Measurements from ENCODE around the gene PTPRJ.

The PTPRJ gene

DNA sequence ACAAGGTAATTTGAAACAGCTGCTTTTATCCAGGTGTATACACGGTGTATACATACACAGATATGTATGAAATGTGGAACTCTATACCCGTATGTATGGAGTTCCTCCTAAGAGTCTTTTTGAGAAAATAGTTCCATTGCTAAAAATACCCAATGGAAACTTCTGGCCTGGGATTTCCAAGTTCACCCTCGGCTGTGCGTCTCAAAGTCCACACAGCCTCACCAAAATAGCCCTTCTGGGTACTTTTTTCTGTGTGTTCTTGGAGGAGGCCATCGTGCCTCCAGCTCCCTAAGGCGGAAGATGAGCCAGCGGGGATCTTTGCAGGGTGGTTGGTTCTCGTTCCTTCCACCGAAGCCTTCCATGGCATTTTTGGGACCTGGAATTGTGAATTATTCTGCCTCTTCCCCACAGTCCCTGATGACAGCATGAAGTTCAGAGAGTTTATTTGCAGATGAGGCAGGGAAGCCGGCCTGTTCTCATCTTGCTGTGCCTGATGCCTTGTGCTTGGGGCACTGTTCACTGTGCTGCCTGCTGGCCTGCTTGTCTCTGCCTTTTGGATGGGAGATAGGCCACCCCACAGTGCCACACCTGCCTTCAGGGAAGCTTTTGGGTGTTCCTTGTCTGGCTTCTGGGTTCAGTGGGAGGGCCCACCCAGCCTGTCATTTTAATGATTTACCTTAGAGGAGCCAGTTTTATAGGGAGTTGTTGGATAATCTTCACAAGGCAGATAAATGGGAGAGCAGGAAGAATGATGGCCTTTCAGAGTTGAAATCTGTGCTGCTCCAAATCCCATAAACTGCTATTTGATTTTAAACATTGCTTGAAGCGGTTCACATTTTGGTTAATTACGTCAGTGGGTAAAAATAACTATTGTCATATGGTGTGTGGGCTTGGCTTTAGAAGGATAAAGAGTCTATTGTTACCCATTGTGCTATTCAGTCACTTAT is 123.5 kb downstream of the PTPRJ start:
- TF ChIP-seq, protein P1, sequence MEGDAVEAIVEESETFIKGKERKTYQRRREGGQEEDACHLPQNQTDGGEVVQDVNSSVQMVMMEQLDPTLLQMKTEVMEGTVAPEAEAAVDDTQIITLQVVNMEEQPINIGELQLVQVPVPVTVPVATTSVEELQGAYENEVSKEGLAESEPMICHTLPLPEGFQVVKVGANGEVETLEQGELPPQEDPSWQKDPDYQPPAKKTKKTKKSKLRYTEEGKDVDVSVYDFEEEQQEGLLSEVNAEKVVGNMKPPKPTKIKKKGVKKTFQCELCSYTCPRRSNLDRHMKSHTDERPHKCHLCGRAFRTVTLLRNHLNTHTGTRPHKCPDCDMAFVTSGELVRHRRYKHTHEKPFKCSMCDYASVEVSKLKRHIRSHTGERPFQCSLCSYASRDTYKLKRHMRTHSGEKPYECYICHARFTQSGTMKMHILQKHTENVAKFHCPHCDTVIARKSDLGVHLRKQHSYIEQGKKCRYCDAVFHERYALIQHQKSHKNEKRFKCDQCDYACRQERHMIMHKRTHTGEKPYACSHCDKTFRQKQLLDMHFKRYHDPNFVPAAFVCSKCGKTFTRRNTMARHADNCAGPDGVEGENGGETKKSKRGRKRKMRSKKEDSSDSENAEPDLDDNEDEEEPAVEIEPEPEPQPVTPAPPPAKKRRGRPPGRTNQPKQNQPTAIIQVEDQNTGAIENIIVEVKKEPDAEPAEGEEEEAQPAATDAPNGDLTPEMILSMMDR (conservative IDR thresholded peaks at IDR 0.05; ENCODE audit: low read length) = no peak
- TF ChIP-seq EZH2phosphoT487 (IDR thresholded peaks at IDR 0.05; ENCODE audit: borderline replicate concordance) = no peak
- Histone ChIP-seq H3K9ac (ENCODE audit: low read depth, low read length, poor library complexity, severe bottlenecking) (no peak overlapping the region), H4K20me1 (ENCODE audit: insufficient read depth, low read length, poor library complexity, severe bottlenecking) (no peaks in the 10 kb centered on the region), H3K27me3 (ENCODE audit: insufficient read depth, low read length, poor library complexity, severe bottlenecking) (no peaks in the 10 kb centered on the region), H3K9me3 (ENCODE audit: insufficient read depth, low read depth, low read length) (no peaks in the 10 kb centered on the region), H3F3A (ENCODE audit: low read depth) (no peaks in the 10 kb centered on the region), H2AFZ (ENCODE audit: low read length) (no peak overlapping the region), H3K4me2 (ENCODE audit: low read depth, low read length, poor library complexity, severe bottlenecking) (no peak overlapping the region), H3K4me1 (ENCODE audit: insufficient read depth, low read length, poor library complexity, severe bottlenecking) (no peaks in the 10 kb centered on the region), H3K79me2 (ENCODE audit: insufficient read depth, low read length) (no peaks in the 10 kb centered on the region), H3K9me2 (replicated peaks; ENCODE audit: low read depth, low read length) (no peaks in the 10 kb centered on the region), H3K36me3 (ENCODE audit: insufficient read depth, low read length) (no peaks in the 10 kb centered on the region), H3K4me3 (ENCODE audit: low read length, poor library complexity, severe bottlenecking) (no peak overlapping the region)

DNA sequence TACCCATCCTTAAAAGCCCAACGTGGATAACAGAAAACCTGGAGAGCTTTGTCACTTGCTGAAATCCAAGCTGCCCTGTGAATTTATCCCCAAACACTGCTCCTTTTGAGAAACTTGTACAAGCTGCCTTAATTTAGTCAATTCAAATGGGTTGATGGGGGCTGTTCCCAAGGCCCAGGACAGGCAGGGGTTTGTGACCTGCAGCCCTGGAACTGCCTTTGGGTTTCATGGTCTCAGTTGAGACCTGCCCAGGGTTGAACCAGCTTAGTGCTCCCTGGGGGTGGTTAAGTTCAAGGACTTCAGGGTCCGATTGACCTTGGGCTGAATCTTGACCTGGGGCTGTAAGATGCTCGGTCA is 124.2 kb downstream of the PTPRJ start:
- Histone ChIP-seq H3K4me1 (ENCODE audit: insufficient read depth, low read length, poor library complexity, severe bottlenecking) (peaks cover 2% of the 10 kb centered on the region), H3K4me3 (ENCODE audit: low read length, poor library complexity, severe bottlenecking) (no peak overlapping the region), H3K4me2 (ENCODE audit: low read depth, low read length, poor library complexity, severe bottlenecking) (no peak overlapping the region), H3K9ac (ENCODE audit: low read depth, low read length, poor library complexity, severe bottlenecking) (no peak overlapping the region), H4K20me1 (ENCODE audit: insufficient read depth, low read length, poor library complexity, severe bottlenecking) (no peaks in the 10 kb centered on the region), H2AFZ (ENCODE audit: low read length) (no peak overlapping the region), H3K9me3 (ENCODE audit: insufficient read depth, low read depth, low read length) (no peaks in the 10 kb centered on the region), H3F3A (ENCODE audit: low read depth) (no peaks in the 10 kb centered on the region), H3K36me3 (ENCODE audit: insufficient read depth, low read length) (no peaks in the 10 kb centered on the region), H3K9me2 (replicated peaks; ENCODE audit: low read depth, low read length) (no peaks in the 10 kb centered on the region), H3K79me2 (ENCODE audit: insufficient read depth, low read length) (no peaks in the 10 kb centered on the region), H3K27me3 (ENCODE audit: insufficient read depth, low read length, poor library complexity, severe bottlenecking) (no peaks in the 10 kb centered on the region)
- TF ChIP-seq, protein P1 (conservative IDR thresholded peaks at IDR 0.05; ENCODE audit: low read length) = no peak
- TF ChIP-seq EZH2phosphoT487 (IDR thresholded peaks at IDR 0.05; ENCODE audit: borderline replicate concordance) = no peak

GRCh38 chr11:48105096-48105990 is 125.0 kb downstream of the PTPRJ start:
- Histone ChIP-seq H3K9me3 (ENCODE audit: insufficient read depth, low read depth, low read length) (no peaks in the 10 kb centered on the region), H3K4me1 (ENCODE audit: insufficient read depth, low read length, poor library complexity, severe bottlenecking) (peaks cover 5% of the 10 kb centered on the region), H3K36me3 (ENCODE audit: insufficient read depth, low read length) (no peaks in the 10 kb centered on the region), H2AFZ (ENCODE audit: low read length) (no peak overlapping the region), H3K4me3 (ENCODE audit: low read length, poor library complexity, severe bottlenecking) (no peak overlapping the region), H3K4me2 (ENCODE audit: low read depth, low read length, poor library complexity, severe bottlenecking) (no peak overlapping the region), H3K27me3 (ENCODE audit: insufficient read depth, low read length, poor library complexity, severe bottlenecking) (no peaks in the 10 kb centered on the region), H3F3A (ENCODE audit: low read depth) (no peaks in the 10 kb centered on the region), H3K9me2 (replicated peaks; ENCODE audit: low read depth, low read length) (no peaks in the 10 kb centered on the region), H3K79me2 (ENCODE audit: insufficient read depth, low read length) (no peaks in the 10 kb centered on the region), H3K9ac (ENCODE audit: low read depth, low read length, poor library complexity, severe bottlenecking) (no peak overlapping the region), H4K20me1 (ENCODE audit: insufficient read depth, low read length, poor library complexity, severe bottlenecking) (no peaks in the 10 kb centered on the region)
- TF ChIP-seq, protein P1 (conservative IDR thresholded peaks at IDR 0.05; ENCODE audit: low read length) = no peak
- no peak for TF ChIP-seq EZH2phosphoT487 (IDR thresholded peaks at IDR 0.05; ENCODE audit: borderline replicate concordance)

All from Loucy (cell line).